ENCODE data around the gene INSL3. TPM values are rescaled to one million over a fixed set of nuclear protein-coding genes. Genes with fewer than 3 reads are reported as not detected.

The INSL3 gene
- total RNA-seq, 1 donor from 2014 or later, result 0.36 TPM

- H3K9me3 Mint-ChIP-seq (ENCODE audit: unreplicated experiment), result no peaks in the 10 kb centered on the region
- H3K27me3 Mint-ChIP-seq (ENCODE audit: unreplicated experiment), result peaks cover 7% of the 10 kb centered on the region
- H3K27ac Mint-ChIP-seq (ENCODE audit: unreplicated experiment), result no peak overlapping the region
- peaks cover 4% of the 10 kb centered on the region for H3K4me1 Mint-ChIP-seq (ENCODE audit: unreplicated experiment)
- no peak overlapping the region for H3K4me3 Mint-ChIP-seq (ENCODE audit: unreplicated experiment)
- DNase-seq (ENCODE audit: low spot score), result no peak
- TF ChIP-seq CTCF (IDR thresholded peaks at IDR 0.05; ENCODE audit: unreplicated experiment), result no peak
- peaks cover 7% of the 10 kb centered on the region for H3K36me3 Mint-ChIP-seq (ENCODE audit: low read depth, unreplicated experiment)
These were observed 22.7 kb upstream of the INSL3 start for GRCh38 chr19:17843908-17844490.

- no peak overlapping the region for H3K4me3 Mint-ChIP-seq (ENCODE audit: unreplicated experiment)
- peaks cover 7% of the 10 kb centered on the region for H3K36me3 Mint-ChIP-seq (ENCODE audit: low read depth, unreplicated experiment)
- no peak for TF ChIP-seq CTCF (IDR thresholded peaks at IDR 0.05; ENCODE audit: unreplicated experiment)
- no peak for DNase-seq (ENCODE audit: low spot score)
- H3K27ac Mint-ChIP-seq (ENCODE audit: unreplicated experiment), result no peak overlapping the region
- peaks cover 7% of the 10 kb centered on the region for H3K27me3 Mint-ChIP-seq (ENCODE audit: unreplicated experiment)
- peaks cover 4% of the 10 kb centered on the region for H3K4me1 Mint-ChIP-seq (ENCODE audit: unreplicated experiment)
- no peaks in the 10 kb centered on the region for H3K9me3 Mint-ChIP-seq (ENCODE audit: unreplicated experiment)
These were observed 22.0 kb upstream of the INSL3 start for GRCh38 chr19:17843292-17843827.

GRCh38 chr19:17842663-17843291 is 21.5 kb upstream of the INSL3 start:
- Mint-ChIP-seq H3K4me1 (ENCODE audit: unreplicated experiment) (peaks cover 4% of the 10 kb centered on the region), H3K27ac (ENCODE audit: unreplicated experiment) (no peak overlapping the region), H3K36me3 (ENCODE audit: low read depth, unreplicated experiment) (peaks cover 13% of the 10 kb centered on the region), H3K4me3 (ENCODE audit: unreplicated experiment) (no peak overlapping the region), H3K27me3 (ENCODE audit: unreplicated experiment) (peaks cover 8% of the 10 kb centered on the region), H3K9me3 (ENCODE audit: unreplicated experiment) (no peaks in the 10 kb centered on the region)
- TF ChIP-seq CTCF (IDR thresholded peaks at IDR 0.05; ENCODE audit: unreplicated experiment), result no peak
- DNase-seq (ENCODE audit: low spot score), result no peak

GRCh38 chr19:17841810-17842662 is 20.7 kb upstream of the INSL3 start:
- no peak for TF ChIP-seq CTCF (IDR thresholded peaks at IDR 0.05; ENCODE audit: unreplicated experiment)

More at GRCh38 chr19:17841810-17842662, 20.7 kb upstream of the INSL3 start:
- peak; percentile 88 for DNase-seq (ENCODE audit: low spot score)
- Mint-ChIP-seq H3K9me3 (ENCODE audit: unreplicated experiment) (no peaks in the 10 kb centered on the region), H3K27ac (ENCODE audit: unreplicated experiment) (no peak overlapping the region), H3K4me3 (ENCODE audit: unreplicated experiment) (no peak overlapping the region), H3K36me3 (ENCODE audit: low read depth, unreplicated experiment) (peaks cover 14% of the 10 kb centered on the region), H3K27me3 (ENCODE audit: unreplicated experiment) (peaks cover 10% of the 10 kb centered on the region), H3K4me1 (ENCODE audit: unreplicated experiment) (peaks cover 4% of the 10 kb centered on the region)

All from endothelial cell (in vitro differentiated cells).